Gastroesophageal sphincter (tissue), 3 donors: ENCODE measurements around the gene PALMD.

Source experiments
- CTCF ChIP-seq, 4 experiments: fragments of 200-600 bp in 2 of 4; fragments of 450-650 bp in 2 of 4; sonication (generic) in 1 of 4; IDR thresholded peaks; one replicate each; pipeline ENCODE4 v1.5.1; 2017 to 2019; ENCODE audit warnings: antibody characterized with exemption in 4 of 4, mild to moderate bottlenecking in 2 of 4, moderate library complexity in 2 of 4
- POLR2A ChIP-seq, 2 donors: fragments of 450-650 bp; IDR thresholded peaks; one replicate each; pipeline ENCODE4 v1.6.1; 2017; ENCODE audit warnings: antibody characterized with exemption in 2 of 2, mild to moderate bottlenecking in 2 of 2, moderate library complexity in 1 of 2

- TF ChIP-seq CTCF (IDR thresholded peaks at IDR 0.05) (no peak), POLR2A (IDR thresholded peaks at IDR 0.05) (no peak)
Measured at GRCh38 chr1:99735852-99736251, 89.9 kb downstream of the PALMD start.
